ENCODE data around the gene DLK1.

Gene DLK1

GRCh38 chr14:100769035-100769939 lies 42.6 kb downstream of the DLK1 start:
- in situ Hi-C loops (cut with HindIII; ENCODE audit: low pct_ligation_motif_present, low pct_unique_long_range_greater_than_20kb, low sequenced_read_pairs), result no loop called here
- DNase-seq, result no peak

DNA sequence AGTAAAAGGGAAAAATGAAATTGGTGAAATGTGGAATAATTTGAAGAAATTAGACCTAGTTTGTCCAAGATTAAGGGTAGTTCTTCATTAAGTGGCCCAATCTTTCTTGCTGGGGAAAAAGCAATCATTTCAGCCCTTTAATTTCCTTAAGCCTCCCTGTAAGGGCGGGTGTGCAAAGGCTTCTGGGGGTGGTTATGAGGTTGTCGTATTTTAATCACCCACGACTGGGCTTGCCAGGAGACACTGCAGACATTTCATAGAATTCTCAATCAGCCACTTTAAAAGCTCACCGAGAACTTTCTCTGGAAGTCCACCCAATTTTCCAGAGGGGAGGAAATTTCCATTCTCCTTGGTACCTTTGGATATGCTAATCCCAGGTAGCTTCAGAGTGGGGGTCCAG lies 43.4 kb downstream of the DLK1 start:
- in situ Hi-C loops (cut with HindIII; ENCODE audit: low pct_ligation_motif_present, low pct_unique_long_range_greater_than_20kb, low sequenced_read_pairs), result no loop called here
- DNase-seq, result no peak

DNA sequence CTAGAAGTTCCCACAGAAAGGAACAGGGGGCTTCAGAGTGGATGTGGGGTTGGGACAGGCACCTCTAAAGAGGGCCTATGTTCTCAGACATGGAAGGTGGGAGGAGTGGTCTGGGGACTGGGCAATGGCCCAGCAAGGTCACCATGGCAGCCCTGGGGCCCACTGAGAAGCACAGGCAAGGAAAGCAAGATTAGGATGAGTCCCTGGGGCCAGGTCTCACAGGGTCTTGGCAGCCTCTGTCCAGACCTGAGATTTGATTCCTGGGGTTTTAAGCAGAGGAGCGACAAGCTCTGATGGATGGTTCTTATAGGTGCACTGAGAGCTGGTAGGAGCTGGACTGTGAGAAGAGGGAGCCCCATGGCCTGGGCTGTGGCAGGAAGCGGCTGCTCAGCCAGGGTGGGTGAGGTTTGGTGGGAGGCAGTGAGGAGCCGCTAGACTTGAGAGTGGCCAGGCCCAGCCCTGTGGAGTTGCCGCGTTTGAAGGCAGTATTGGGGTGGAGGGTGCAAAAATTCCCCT lies 44.0 kb downstream of the DLK1 start:
- no peak for DNase-seq
- in situ Hi-C loops (cut with HindIII; ENCODE audit: low pct_ligation_motif_present, low pct_unique_long_range_greater_than_20kb, low sequenced_read_pairs), result no loop called here

GRCh38 chr14:100771121-100771800 lies 44.6 kb downstream of the DLK1 start:
- no peak for DNase-seq
- in situ Hi-C loops (cut with HindIII; ENCODE audit: low pct_ligation_motif_present, low pct_unique_long_range_greater_than_20kb, low sequenced_read_pairs), result no loop called here

- no peak for DNase-seq
- in situ Hi-C loops (cut with HindIII; ENCODE audit: low pct_ligation_motif_present, low pct_unique_long_range_greater_than_20kb, low sequenced_read_pairs), result no loop called here
These were observed 46.0 kb downstream of the DLK1 start for GRCh38 chr14:100772607-100773165.

DNA sequence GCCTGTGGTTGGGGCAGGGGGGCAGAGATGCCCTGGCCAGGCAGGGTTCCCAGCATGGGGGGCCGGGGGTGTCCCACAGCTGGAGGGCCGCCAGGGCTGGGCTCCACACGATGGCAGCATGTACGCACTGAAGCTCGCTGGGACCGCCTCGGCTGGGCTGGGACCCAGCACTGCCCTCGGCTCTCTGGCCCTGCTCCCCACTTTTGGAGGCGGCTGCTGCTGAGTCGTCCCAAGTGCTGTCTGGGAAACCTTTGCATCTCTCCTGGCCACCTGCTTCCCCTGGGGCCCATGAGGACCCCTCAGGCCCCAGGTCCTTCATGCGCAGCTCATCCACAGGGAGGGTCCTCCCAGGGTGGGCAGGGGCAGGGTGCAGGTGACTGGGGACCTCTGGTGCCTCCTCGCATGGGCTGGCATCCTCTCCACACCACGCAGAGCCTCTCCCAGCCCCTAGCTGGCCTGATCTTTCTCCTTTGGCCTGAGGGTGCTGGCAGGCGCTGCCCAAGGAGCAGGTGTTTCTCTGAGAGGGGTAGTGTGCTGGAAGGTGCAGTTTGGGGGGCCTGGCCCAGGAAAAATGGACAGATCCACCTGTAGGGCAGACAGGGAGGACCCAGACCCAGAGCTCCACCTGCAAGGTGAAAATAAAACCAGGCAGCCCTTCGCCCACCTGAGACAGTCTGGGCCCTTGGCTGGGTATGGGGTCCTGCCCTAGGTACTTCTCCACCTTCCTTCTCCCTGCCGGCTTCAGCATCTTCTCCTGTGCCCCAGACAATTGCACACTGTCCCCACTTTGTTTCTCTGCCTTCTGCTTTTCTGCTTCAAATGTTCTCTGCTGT lies 46.9 kb downstream of the DLK1 start:
- DNase-seq, result no peak
- in situ Hi-C loops (cut with HindIII; ENCODE audit: low pct_ligation_motif_present, low pct_unique_long_range_greater_than_20kb, low sequenced_read_pairs), result no loop called here

- no peak for DNase-seq
- in situ Hi-C loops (cut with HindIII; ENCODE audit: low pct_ligation_motif_present, low pct_unique_long_range_greater_than_20kb, low sequenced_read_pairs), result no loop called here
These were observed 47.5 kb downstream of the DLK1 start for GRCh38 chr14:100774164-100774537.

- in situ Hi-C loops (cut with HindIII; ENCODE audit: low pct_ligation_motif_present, low pct_unique_long_range_greater_than_20kb, low sequenced_read_pairs), result no loop called here
- no peak for DNase-seq
These were observed 48.7 kb downstream of the DLK1 start for GRCh38 chr14:100775351-100775830.

DNA sequence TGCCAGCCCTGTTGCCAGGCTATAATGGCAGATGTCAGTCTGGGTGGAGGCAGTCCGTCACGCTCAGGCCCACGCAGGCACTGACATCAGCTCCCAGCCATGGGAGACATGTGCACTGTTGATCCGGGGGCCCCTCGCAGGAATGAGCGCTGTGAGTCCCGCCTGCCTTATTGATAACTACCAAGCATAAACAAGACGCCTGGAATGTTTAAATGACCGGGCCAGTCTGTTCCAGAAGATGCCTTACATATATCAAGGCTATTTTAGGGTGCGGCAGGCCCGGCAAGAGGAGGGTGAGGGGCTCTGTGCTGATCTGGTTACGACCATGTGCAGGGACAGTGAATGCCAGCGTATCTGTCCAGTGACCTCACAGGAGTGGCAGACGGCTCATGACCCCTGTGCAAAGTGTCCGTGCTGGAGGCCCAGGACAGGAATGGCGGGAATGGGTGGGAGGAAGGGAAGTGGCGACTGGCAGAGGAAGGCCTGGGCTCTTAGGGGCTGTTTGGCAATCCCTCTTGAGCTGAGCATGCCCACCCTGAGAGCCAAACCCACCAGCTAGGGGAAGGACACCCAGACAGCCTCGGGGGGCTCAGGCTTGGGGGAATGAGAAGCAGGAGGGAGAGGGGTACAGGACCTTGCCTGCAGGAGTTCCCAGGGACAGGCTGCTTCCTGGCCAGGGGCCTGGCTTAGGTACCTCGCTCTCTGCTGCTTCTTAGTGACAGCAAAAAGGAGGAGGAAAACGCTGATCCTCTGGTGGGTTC lies 49.3 kb downstream of the DLK1 start:
- no peak for DNase-seq
- in situ Hi-C loops (cut with HindIII; ENCODE audit: low pct_ligation_motif_present, low pct_unique_long_range_greater_than_20kb, low sequenced_read_pairs), result no loop called here

DNA sequence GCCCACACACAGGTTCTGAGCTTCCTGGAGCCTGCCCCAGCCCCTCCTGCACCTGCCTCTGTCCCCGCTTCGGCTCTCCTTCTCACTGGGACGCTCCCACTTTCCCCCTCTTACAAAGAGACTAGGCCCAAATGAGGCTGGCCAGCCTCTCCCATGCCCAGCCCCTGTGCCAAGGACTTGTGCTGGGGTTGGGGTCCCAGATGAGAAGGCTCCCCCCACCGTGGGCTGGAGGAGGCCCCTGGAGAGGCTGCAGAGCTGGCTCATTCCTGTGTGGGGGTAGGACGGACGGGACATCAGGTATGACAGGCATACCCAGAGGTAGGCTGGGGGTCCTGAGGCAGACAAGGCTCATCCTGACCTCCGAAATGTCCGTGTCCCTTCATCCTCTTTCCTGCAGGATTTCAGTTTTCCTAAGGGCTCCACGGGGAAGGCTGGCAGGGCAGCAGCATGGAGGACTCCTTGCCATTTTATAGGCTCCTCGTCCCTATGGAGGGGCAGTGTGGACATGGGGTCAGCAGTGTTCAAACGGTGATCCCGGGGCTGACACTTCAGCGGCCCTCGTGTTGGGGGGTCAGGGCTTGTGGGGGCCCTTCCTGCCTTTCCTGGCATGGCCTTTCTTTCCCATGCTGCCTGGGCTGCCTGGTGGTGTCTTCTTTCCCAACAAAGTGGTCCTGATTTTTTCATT lies 50.1 kb downstream of the DLK1 start:
- DNase-seq, result no peak

GRCh38 chr14:100777366-100777817 lies 50.7 kb downstream of the DLK1 start:
- in situ Hi-C loops (cut with HindIII; ENCODE audit: low pct_ligation_motif_present, low pct_unique_long_range_greater_than_20kb, low sequenced_read_pairs), result no loop called here
- DNase-seq, result no peak

More for the DNA sequence above, 50.1 kb downstream of the DLK1 start:
- in situ Hi-C loops (cut with HindIII; ENCODE audit: low pct_ligation_motif_present, low pct_unique_long_range_greater_than_20kb, low sequenced_read_pairs), result no loop called here

- no peak for DNase-seq
- in situ Hi-C loops (cut with HindIII; ENCODE audit: low pct_ligation_motif_present, low pct_unique_long_range_greater_than_20kb, low sequenced_read_pairs), result no loop called here
These were observed 51.3 kb downstream of the DLK1 start for GRCh38 chr14:100777818-100778525.

DNA sequence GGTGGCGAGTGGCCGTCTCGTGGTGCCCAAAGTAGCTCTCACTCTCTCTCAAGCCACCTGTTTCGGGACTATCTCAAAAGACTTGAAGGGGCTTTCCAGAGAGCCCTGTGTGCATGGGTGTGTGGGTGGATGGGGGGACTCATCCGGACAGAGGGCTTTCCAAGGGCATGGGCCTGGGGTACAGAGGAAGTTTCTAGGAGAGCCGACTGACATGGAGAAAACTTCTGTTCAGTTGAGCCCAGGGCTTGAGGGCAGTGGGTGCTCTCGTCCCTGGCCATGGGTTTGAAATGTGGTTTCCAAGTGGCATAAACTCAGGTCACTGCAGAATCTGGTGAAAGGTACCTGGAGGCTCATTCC lies 51.8 kb downstream of the DLK1 start:
- in situ Hi-C loops (cut with HindIII; ENCODE audit: low pct_ligation_motif_present, low pct_unique_long_range_greater_than_20kb, low sequenced_read_pairs), result no loop called here
- no peak for DNase-seq

DNA sequence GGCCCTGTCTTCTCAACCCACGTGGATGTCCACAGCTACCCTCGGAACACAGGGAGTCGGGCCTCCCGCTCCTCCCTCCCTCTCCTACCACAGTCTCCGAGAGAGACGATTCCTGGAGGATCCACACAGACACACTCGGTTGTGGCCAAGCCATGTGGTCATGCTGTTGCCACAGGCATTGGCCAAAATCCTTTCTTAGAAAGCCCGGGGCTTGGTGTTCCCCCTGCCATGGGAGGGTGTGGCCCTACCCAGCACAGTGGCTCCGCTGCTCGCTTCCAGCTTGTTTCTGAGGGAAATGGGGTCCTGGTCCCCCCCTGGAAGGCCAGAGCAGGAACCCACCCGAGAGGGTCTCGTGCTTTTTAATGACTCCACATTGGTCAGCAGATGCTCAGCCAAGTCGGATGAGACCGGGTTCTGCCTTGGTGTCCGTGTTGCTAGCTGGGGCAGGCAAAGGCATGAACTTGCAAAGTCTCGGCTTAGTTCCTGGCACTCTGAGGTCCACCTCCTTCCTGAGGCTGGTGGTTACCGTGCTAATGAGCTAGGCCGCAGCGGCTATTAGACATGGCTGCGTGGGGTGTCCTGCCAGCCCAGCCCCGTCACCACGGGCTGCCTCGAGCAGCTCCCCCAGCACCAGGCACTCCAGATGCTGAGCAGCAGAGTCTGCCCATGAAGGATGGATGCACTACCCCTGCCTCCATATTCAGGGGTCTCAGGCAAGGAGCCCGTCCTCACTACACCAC lies 52.4 kb downstream of the DLK1 start:
- DNase-seq, result no peak
- in situ Hi-C loops (cut with HindIII; ENCODE audit: low pct_ligation_motif_present, low pct_unique_long_range_greater_than_20kb, low sequenced_read_pairs), result no loop called here

DNA sequence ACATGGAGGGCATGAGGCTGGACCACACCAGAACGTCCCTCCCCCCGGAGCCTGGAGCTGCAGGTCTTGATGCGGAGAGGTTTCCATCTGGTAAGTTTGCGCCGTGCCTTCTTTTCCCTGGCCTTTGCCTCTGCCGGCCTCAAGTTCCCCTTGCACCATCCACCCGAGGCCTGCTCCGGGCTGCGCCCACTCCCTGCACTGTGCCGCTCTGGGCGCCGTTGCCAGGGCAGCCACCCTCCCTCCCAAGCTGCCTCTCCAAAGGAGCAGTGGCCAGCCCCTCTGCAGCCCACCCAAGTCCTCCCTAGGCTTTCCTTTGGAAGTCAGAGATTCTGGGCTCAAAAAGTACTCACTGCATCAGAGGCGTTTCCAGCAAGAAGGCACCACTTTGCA lies 53.0 kb downstream of the DLK1 start:
- no peak for DNase-seq
- in situ Hi-C loops (cut with HindIII; ENCODE audit: low pct_ligation_motif_present, low pct_unique_long_range_greater_than_20kb, low sequenced_read_pairs), result no loop called here

- no peak for DNase-seq
- in situ Hi-C loops (cut with HindIII; ENCODE audit: low pct_ligation_motif_present, low pct_unique_long_range_greater_than_20kb, low sequenced_read_pairs), result no loop called here
These were observed 53.6 kb downstream of the DLK1 start for GRCh38 chr14:100780246-100780645.

Data from ACHN (cell line).